Measurements from ENCODE around the gene RPL7L1.
"Not testable (repeated sequence)": the region's sequence is repeated elsewhere in the genome, so short reads cannot be mapped to it uniquely, and the experiment has no call there.

RPL7L1 gene

DNA sequence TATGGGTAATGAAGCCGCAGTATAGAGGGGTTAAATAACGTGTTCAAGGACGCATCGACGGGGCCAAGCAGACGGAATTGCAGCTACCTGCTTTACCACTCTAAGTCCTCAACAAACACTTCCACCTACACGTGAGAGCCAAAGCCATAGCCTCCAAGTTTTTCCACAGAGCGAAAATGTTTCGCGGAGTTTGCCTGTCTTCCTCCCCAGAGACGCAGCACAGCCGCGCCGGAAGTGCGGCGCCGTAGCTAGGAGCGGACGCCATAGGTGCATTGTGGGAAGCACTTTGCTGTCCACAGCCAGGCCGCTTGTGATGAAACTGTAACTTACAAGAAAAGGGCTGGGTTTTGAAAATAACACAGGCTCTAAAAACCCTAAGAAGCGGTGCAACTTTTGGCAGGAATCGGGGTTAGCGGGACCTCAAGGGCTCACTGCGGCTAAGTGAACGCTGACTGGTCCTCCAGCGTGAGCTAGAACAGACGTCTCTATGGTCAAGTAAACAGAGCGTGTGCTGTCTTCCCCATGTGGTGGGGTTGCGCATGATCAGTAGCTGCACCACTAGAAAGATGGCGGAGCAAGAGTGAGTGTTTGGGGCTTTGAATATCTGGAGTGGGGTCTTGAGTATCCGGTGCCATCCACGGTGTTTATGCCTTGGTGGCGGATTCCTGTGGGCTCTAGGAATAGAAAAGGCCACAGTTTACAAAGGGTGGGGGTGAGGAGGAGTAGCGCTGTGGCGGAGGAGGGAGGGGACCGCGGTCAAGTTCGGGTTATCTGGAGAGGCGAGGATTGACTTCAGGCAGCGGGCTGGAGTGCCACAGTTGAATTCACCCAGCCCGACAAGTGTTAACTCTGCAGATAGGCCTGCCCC is at the start of gene RPL7L1:
TSS of gene RPL7L1 (plus strand) at position 245 of the 868 bp plus-strand sequence. CDS start at position 540, 295 bp downstream.
- DNase-seq: peak; percentile 82

DNA sequence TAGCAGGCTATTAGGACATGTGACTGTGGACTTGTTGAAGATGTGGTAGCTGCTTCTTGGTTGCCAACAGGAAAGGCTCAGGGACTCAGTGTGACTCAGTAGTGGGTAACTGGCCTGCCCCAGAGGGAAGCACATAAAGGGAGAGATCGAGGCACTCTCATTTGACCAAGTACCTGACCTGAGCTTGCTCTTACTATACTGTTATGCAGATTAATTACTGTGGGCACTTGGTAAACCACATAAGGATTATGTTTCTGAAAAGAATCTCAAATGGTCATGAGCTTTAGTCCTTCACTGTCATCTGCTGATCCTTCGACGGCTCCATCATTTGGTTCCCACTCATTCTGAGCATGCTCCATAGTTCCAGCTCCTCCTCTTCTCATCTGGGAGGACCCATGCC is 48.2 kb upstream of the RPL7L1 start:
- DNase-seq: no peak

DNA sequence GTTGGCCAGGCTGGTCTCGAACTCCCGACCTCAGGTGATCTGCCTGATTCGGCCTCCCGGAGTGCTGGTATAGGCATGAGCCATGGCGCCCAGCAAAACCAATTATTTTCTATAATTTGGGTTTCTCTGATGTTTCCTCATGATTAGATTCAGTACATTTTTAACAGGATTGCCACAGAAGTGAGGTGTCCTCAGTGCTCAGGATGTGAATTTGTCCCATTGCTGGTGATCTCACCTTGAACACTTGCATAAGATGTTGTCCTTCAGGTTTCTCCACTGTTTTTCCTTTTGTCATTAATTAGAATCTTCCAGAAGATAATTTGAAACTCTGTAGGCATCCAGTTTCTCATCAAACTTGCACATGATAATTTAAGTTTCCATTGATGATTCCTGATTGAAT is 45.4 kb upstream of the RPL7L1 start:
- no peak for DNase-seq

- DNase-seq: no peak
These were observed 37.4 kb upstream of the RPL7L1 start for GRCh38 chr6:42841844-42842584.

DNA sequence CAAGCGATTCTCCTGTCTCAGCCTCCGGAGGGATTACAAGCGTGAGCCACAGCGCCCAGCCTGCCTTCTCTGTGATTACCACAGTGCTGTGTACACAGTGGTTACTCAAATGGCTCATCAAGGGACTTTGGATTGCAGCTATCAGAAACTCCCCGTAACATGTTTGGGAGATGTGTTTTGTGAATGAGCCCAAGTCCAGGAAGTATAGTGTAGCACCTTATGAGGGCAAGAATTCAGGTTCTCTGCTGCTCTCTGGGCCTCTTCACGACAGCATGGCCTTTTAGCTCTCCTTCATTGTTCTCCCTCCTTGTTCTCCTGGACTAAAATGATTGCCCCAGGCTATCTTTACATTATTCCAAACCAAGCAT is 34.1 kb upstream of the RPL7L1 start:
- DNase-seq: no peak

GRCh38 chr6:42846505-42846904 is 32.9 kb upstream of the RPL7L1 start:
- no peak for DNase-seq

DNA sequence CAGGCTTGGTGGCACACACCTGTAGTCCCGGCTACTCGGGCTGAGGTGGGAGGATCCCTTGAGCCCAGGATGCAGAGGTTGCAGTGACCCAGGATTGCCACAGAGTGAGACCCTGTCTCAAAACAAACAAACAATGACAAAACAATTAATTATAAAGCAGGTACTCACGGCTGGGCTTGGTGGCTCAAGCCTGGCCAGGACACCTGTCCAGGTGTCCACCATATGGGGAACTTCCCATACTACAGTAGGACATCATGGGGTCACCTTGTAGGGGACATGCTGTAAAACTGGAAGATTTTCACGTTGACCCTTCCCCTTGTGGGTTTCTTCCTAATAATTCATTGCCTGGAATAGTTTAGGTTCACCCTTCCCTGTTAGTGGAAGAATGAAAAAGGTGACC is 30.7 kb upstream of the RPL7L1 start:
- DNase-seq: no peak

GRCh38 chr6:42851599-42851998 is 27.8 kb upstream of the RPL7L1 start:
- DNase-seq: no peak

DNA sequence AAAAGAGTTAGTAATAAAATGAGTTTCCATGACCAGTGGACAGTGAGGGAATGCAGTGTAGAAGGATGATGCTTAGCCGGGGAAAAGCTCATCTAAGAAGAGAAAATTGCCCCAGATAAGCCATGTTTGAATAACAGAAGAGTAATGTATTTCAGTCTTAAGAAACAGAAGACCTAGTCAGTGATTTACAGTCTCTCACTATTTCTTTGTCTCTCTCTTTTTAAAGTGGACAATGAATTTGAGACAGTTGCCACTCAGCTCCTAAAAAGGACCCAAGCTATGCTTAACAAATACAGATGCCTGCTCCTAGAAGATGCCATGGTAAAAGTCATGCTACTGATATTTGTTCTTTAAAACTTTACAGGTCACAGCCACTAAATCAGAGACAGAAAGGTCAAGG is 19.4 kb upstream of the RPL7L1 start:
- DNase-seq: no peak

- DNase-seq: no peak
These were observed 18.9 kb upstream of the RPL7L1 start for GRCh38 chr6:42860481-42860880.

DNA sequence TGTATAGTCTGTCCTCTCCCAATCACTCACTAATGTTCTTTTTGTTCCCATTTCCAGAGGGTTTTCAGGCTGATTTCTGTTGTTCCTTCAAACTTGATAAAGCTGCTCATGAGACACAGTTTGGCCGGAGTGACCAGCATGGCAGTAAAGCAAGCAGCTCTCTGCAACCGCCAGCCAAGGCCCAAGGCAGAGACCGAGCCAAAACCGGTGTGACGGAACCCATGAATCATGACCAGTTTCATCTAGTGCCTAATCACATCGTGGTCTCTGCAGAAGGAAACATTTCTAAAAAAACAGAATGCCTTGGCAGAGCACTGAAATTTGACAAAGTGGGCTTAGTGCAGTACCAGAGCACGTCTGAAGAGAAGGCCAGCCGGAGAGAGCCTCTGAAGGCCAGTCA is 14.8 kb upstream of the RPL7L1 start:
- DNase-seq: no peak

- DNase-seq: no peak
These were observed 9.1 kb upstream of the RPL7L1 start for GRCh38 chr6:42870145-42870936.

DNA sequence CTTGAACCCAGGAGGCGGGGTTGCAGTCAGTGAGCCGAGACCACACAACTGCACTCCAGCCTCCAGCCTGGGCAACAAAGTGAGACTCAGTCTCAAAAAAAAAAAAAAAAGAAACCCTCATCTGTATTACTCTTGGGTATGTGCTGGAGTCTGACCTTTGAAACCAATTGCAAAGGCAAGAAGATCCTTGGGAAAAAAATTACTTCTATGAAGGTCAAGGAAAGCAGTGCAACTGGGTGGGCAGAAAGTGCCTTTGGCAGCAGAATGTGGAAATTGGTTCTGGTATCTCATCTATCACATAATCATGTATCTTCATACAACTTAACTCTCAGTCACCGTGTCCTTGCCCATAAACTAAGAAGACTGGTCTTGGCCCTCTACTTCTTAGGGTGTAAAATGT is 7.7 kb upstream of the RPL7L1 start:
- no peak for DNase-seq

DNA sequence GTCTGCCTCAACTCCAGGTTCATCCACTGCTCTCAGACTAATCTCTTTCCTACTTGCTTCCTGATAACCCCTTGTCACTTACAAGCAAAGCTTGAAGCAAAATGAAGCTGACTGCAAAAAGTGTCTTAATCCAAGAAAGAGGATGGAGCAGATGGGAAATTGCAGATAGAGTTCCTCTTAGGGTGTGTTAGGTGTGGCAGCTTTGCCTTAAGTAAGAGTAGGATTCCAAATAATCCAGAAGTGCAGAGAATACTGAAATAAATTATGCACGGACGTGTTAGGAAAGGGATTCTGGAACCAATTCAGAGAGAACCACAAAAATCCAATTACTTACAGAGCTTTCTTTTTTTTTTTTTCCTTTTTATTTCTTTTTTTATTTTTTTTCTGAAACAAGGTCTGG is 6.1 kb upstream of the RPL7L1 start:
- no peak for DNase-seq

GRCh38 chr6:42877695-42878094 is 1.7 kb upstream of the RPL7L1 start:
- DNase-seq: no peak

GRCh38 chr6:42880240-42880817 is 913 bp downstream of the RPL7L1 start:
- not testable (repeated sequence) for DNase-seq

DNA sequence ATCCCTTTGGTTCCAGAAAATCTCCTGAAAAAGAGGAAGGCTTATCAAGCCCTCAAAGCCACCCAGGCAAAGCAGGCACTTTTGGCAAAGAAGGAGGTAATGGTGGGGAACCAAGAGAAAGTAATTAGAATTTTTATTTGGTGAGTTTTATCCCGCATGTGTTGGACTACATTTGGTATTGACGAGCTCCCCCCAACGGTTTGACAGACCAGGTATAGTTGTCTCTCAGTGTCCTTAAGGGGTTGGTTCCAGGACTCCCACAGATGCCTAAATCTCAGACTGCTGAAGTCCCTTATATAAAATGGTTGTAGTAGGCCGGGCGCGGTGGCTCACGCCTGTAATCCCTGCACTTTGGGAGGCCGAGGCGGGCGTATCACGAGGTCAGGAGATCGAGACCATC is 1.5 kb downstream of the RPL7L1 start:
- DNase-seq: not testable (repeated sequence)

- DNase-seq: no peak
These were observed 6.3 kb downstream of the RPL7L1 start for GRCh38 chr6:42885702-42886101.

GRCh38 chr6:42888201-42888600 is 8.8 kb downstream of the RPL7L1 start:
- DNase-seq: not testable (repeated sequence)

DNA sequence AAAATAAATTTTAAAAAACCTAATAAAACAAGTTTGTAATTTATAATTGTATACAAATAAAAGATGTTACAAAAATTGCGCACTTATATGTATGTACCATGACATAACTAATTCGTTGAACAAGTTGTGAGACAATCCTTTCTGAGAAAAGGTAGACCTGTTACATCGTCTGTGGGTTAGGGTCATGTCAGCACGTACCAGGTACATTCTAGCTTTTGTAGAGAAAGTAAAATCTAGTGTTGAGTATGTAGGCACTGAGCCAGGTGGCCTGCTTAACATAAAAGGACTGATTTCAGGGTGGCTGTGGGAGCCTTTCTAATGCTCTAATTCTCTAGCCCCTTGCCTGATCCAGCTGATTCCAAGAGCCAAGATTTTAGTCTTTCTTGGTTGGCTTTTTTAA is 10.4 kb downstream of the RPL7L1 start:
- DNase-seq: peak; percentile 15

DNA sequence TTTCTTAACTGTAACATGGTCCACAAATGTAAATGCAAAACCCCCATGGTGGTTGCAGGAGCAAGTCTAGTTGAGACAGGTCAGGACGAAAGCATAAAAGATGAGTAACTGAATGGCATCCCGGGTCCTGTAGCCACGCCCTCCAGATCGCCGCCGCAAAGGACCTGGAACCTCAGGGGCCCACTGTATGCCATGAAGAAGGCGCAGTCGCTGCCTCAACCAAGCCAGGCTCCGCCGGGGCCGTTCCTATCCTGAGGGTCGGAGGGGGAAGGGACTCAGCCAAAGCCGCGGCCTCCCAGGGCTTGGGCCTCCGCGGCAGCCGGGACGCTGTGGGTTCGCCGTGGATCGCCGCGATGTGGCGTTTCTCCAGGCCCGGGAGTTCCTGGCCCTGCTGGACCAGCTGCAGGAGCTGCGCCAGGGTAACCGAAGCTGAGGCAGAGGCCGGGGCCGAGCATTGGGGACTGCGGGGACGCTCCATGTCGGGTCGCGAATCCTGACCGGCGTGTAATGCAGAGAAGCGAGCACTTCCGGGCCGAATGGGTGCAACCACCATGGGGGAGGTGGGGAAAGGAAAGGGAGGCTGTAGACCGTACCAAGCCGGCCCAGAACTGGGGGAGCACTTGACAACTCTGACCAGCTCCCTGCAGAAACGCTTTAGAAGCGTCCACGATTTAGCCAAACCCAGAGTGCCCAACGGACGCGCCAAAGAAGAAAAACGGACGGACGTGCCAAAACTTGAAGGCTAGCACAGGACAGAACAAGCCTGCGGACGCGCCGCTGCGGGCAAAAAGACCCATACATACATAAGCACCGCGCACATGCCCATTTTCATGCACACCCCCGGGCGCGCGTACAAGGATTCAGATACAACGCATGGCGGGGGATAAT is 11.1 kb downstream of the RPL7L1 start:
- peak; percentile 91 for DNase-seq

DNA sequence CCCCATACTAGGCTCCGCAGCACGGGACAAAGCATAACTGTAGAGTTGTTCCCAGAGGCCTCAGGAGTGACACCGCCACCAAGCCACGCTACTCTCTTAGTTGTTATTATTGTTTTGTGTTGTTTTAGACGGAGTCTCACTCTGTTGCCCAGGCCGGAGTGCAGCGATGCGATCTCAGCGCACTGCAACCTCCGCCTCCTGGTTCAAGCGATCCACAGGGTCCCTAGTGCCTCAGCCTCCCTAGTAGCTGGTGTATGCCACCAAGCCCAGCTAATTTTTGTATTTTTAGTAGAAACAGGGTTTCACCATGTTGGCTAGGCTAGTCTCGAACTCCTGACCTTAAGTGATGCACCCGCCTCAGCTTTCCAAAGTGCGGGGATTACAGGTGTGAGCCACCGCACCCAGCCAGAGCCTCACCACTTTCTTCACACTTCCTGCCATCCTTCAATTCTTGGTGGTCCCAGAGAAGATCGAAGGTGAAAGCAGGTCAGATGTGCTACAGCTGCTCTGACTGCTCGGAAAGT is 11.8 kb downstream of the RPL7L1 start:
- no peak for DNase-seq
